HG03025 (cell line): Measurements from ENCODE around the gene TIAM1.

Experiments used
- ATAC-seq: cut with Tn5 transposase; IDR thresholded peaks from one replicate; pipeline ENCODE4 v1.9.1; 2021; ENCODE audit warnings: mild to moderate bottlenecking, moderate library complexity; ENCODE audit not compliant: unreplicated experiment, low FRiP score

The TIAM1 gene

DNA sequence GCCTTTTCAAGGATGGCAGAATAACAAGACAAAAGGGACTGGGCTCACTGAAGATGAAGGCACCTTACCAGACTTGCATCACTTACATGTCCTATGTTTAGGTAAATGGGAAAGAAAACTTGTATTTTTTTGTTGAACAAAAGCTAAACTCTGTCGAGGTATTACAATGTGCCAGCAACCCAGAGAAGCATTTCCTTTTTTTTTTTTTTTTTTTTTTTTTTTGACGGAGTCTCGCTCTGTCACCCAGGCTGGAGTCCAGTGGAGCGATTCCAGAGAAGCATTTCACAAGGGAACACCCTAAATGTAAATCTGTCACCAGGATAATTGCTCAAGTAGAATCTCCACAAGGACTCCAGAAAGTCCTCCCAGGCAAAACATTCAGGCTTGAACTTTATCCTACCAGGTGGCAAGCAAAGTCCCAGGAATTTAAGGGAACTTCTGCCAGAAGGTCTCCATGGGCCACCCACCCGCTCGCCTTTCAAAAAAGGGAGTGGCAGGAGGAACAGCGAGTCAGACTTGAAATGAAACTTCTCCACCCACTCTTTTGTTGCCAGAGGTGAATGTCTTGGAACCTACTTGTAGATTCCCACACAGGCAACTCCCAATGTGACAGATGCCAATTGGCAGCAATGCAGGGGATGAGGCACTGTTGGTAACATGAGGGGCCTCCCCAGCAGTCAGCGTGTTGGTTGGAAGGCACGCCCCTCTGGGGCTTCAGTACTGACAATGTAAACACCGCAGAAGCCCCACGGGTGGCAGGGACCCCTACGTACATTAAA is 125.0 kb downstream of the TIAM1 start:
- no peak for ATAC-seq

DNA sequence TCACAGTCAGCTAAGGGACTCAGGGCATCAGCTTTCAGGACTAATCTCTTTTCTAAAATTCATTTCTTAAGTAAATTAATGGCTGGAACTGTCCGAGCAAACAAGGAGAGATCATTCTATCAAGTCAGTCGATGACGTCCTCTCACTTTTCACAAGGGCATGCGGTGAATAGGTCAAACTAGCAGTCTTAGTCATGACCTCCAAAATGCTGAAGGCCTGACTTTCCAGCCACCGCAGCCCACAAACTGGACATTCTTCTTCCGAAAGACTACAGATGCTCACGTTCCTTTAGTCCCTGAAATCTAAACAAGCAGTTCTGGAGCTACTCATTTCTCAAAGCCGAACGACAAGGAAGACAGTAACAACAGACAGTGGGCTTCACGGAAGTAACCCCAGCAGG is 127.9 kb downstream of the TIAM1 start:
- ATAC-seq: no peak

DNA sequence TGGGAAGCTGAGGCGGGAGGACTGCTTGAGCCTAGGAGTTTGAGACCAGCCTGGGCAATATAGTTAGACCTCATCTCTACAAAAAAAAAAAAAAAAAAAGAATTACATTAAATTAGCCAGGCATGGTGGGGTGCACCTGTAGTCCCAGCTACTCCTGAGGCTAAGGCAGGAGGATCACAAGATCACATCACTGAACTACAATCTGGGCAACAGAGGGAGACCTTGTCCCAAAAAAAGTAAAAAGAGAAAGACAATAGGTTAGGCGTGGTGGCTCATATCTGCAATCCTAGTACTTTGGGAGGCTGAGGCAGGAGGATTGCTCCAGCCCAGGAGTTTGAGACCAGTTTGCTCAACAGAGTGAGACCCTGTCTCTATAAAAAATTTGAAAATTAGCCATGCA is 130.3 kb downstream of the TIAM1 start:
- ATAC-seq: no peak

DNA sequence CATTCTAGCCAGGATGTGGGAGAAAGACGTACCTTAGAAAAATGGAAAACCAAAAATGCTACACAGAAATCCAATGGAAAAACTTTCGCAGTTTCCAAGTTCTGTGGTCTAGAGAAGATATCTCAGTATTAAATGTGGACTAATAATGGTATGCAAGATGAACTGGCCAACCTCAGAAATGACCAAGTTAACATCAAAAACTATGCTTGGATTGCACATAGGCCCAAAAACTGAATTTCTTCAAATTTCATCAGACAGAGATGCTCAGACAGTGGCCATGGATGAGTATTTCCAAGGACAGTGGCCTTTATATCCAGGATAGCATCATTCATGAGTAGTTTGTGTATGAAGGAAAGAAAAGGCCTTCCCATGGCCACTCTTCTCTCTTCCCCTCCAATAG is 132.2 kb downstream of the TIAM1 start:
- no peak for ATAC-seq

DNA sequence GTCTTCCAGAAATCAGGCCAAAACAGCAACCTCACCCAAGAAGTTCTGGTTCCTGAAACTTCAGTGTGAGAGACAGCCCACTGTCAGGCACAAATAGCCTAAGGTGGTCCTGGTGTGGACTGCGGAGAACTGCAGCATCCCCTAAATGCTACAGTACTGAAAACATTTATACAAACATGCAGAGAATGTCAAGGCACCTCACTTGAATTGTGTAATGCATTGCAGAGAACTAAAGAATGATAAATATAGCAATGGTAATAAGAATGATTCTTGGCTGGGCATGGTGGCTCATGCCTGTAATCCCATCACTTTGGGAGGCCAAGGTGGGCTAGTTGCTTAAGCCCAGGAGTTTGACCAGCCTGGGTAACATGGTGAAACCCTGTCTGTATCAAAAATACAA is 138.6 kb downstream of the TIAM1 start:
- no peak for ATAC-seq

DNA sequence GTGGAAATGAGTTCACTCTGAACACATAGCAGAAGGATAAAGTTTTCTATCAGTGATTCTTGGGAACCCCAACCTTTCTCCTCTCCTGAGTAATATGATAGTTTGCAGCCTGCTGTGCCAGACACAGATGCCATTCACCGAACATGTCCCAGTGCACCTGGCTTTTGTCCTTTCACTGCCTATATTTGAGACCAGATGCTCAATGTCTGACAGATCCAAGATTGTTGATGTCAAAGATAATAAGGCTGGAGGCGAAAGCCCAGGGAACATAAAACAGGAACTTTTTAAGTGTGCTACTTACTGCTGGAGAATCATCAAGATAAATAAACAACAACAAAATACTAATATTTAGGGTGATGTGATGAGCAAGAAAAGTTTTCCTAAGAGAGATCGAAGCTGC is 139.3 kb downstream of the TIAM1 start:
- ATAC-seq: no peak

DNA sequence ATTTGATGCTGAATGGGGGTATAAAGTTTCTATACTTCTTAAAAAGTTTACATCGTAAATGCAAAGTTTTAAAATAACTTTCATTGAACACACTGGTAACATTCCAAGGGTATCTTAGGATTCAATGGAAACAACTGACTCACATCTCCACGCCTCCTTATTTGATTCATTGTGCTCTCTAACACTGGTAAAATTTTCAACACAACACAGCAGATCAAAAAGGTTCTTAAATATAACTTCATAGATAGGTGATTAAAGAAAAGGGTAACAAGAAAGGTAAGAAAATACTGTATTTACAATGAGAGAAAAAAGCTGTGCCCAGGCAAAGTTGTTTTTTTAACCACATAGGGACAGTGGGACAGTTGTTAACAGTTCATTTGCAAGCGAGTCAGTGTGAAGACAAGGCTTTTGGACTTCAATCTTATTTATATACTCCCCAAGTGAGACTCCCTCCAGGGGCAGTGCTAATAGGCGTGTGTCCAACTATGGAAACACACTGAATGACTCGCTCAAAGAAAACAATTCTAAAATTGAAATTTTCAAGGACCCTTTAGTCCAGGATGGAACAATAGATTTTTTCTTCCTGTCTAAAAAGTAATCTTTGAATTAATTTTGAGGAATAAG is 140.5 kb downstream of the TIAM1 start:
- no peak for ATAC-seq

DNA sequence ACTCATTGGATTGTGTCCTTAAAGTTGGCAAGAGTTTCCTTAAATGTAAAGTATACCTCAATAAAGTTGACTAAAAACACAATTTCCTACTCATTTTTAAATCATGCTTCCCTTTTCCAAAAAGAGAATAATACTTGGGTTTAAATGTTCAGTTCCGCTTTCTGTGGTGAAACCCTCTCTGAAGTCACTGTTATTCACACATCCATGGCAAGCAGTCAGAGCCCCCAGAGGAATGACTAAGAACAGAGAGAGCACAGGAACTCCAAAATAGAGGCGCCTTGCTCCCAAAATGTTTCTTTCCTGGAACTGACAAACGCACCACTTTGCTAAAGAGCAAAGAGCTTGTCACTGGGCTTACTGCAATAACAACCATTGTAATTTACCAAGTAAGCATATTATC is 142.5 kb downstream of the TIAM1 start:
- ATAC-seq: no peak

DNA sequence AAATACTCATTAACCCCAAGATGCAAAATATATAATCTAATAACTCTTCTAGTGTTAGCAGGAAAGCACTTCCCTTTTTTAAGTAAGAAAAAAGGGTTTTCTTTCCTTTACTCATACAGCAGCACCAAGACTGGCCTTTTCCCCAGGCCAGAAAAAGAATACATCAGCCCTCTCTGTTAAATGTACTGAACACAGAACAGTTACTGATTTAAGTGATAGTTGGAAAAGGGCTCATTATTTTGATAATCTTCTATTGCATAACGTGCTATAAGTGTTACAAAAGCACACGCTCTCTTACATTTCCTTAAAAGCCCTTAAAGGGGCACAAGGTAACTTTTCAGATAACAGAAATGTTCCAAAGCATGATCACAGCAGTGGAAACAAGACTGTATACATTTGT is 142.9 kb downstream of the TIAM1 start:
- ATAC-seq: no peak

DNA sequence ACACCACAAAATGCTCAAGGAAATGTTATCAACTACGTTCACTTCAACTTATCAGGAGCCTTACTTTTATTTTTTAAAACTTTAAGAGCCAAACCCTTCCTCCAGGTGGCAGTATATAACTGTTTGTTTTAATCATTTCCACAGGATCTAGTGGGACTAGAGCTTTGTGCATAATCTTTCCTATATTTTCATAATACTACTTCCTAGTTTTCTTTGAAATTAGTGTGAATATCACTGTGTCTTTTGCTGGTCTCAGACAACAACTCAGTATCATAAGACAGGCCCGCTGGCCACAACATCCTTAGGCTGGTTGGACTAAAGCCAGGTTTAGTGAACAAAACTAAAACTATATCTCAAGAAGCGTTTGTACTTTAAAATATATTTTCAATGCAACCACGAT is 145.5 kb downstream of the TIAM1 start:
- ATAC-seq: no peak

DNA sequence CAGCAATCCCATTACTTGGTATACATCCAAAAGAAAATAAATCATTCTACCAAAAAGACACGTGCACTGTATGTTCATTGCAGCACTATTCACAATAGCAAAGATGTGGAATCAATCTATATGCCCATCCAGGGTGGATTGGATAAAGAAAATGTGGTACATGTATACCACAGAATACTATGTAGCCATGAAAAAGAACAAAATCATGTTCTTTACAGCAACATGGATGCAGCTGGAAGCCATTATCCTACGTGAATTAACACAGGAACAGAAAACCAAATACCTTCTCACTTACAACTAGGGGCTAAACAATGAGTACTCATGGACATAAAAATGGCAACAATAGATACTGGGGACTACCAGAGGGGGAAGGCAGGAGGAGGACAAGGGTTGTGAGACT is 147.3 kb downstream of the TIAM1 start:
- ATAC-seq: no peak

DNA sequence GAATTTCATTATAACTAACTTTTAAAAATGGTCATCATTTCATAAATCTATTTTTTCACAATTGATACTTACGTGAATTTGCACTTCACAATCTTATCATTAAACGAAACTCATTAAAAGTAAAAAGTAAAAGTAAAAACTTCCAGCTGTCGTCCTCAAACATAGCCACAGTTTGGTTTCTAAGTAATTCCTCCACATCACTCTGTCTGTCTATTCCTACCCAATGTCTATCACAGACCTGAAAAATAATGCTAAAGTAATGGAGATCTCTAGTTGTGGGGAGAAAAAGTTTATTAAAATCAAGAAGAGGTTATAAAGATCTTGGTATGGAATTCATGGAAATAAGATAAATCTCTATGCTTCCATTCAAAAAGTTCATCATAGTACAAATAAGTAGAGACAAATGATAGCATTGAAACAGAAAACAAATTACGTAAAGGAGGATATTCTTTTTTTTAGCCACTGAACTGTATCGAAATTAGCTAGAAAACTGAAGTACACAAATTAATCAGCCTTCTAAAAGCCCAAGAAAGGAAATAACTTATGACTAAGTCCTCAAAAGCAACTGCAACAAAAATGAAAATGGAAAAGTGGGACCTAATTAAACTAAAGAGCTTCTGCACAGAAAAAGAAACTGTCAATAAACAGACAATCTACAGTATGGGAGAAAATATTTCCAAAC is 148.6 kb downstream of the TIAM1 start:
- no peak for ATAC-seq

DNA sequence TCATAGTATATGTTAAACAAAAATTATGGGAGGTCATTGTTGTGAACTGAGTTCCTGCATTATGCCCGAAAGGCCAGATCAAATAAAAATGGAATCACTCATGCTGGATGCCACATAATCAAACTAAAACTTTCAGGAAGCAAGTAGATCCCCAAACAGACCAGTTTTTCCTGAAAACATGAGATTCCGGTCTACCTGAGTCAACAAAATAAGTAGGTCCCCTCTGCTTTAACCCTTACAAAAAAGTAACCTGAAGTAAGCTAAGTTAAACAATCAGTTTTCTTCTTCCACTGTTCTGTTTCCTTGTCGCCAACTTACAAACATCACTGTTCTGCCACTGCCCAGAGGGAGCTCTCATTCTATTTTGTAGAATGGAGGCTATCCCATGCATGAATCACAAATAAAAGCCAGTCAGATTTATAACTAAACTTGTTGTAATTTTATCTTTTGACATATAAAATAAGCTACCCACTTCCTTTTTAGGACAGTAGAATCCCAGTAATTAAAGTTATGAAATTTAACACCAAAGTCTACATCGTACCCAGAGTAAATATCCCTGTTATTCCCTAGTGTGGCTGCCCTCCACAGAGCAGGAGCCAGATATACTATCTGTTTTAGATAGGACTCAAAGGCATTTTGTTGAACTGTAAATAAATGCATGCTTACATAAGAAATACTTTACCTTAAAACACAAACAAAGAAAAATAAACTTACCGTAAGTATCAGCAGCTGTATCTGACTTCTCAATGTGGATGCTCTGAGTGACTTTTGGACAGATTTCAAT is 149.4 kb downstream of the TIAM1 start:
- ATAC-seq: no peak

DNA sequence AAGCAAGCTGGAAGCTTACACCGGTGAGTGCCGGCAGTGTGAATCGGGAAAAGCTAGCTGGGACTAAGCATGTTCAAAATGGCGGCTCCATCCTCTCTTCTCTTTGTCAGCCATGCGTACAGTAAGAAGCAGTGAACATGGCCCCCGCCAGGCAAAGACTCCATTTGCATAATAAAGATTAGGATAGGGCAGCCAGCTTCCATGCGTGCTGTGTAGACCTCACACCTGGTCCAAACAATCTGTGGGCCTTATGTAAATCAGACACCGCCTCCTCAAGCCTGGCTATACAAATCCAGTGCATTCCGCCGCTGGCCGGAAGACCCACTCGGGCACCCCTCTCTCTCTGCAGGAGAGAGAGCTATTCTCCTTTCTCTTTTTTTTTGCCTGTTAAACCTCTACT is 150.3 kb downstream of the TIAM1 start:
- ATAC-seq: no peak

DNA sequence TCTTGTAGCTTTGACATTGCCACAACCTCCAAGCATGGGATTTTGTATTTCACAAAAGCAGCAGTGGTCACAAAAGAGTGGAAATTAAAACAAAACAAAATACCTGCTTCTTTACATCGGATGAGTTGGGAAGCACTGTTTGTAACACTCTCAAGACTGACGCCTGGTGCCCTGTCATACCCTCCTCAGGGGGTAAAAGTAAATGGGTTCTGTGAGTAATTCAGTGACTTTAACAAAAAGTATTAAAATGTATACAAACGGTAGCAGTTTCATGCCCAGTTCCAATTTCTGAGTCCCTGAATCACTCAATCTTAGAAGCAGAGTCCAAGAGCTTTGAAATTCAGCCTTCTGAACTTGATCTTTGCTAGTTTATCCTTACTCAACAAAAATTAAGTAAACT is 152.5 kb downstream of the TIAM1 start:
- no peak for ATAC-seq

DNA sequence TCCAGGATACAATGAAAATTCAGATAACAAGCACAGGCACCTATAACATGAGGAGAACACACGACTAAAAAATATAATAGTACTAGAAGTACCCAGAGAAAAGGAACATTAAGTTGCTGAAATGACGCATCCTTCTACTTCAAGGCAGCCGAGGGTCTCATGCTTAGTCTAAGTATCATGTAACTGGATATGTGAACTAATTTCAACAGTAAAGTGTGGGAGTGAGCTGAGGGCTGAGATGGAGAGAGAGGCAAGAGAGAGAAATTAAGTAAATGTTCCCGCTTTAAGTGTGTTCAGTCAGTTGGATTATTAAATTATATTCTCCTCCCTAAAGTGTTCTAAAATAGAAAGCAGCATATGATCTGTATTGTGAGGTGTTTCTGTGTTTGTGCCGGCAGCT is 153.5 kb downstream of the TIAM1 start:
- no peak for ATAC-seq

DNA sequence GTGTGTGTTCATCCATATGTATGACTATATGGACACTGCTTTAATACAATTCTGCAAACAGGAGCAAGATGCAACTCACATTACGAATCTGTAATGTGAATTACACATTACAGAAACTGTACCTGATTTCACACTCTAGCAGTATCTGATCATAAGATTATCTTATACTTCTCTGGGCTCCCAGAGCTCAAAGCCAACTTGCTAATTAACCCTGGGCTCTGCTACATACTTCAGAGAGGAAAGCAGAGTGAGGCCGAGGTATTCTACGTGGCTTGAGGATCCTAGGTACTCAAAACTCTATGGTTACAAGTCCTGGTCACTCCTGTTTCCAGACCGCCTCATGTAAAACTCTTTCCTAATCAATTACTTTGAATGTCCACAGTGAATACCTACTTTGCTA is 156.6 kb downstream of the TIAM1 start:
- ATAC-seq: no peak

DNA sequence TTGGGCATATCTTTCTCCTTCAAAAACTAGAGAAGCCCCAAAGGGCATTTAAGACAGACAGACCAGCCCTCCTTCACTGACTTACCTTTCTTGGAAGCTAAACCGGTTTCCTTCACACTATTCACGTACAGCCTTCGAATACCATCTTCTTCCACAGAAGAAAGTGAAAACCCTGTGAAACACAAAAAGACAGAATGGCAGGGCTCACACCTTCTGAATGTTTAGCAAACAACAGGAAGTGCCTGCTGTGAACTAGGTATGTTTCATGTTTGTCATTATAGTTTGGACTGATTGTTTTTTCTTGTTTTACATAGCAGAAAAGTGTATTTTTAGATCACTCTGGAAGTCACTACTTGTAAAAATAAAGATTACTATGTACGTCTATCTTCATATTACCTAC is 157.1 kb downstream of the TIAM1 start:
- no peak for ATAC-seq

DNA sequence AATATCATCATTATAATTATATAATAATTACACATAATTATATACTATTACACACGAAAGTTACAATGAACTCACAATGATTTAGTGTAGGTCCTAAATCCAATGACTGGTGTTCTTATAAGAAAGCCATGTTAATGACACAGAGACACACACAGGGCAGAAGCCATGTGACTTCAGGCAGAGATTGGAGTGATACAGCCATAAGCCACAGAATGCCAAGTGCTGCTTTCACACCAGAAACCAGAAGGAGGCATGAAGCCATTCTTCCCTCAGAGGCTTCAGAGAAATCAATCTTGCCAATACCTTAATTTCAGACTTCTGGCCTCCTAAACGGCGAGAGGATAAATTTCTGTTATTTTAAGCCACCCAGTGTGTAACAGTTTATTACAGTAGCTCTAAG is 158.4 kb downstream of the TIAM1 start:
- no peak for ATAC-seq

DNA sequence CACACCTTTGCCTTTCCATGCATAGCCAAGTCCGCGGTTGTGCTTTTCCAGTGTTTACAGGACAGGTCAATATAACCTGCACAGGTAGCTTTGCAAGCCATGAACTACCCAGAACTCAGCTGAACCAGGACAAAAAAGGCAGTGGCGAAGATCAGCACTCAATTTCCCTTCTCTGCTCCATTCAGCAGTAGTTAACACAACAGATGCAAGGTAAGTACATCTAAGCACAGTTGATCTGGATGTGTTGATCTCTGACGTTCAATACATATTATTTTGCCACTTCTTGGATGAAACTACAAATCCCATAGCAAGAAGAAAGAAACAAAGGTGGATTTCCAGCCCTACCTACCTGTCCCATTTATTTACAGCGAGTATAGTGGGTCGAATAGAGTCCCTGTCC is 159.2 kb downstream of the TIAM1 start:
- ATAC-seq: no peak

DNA sequence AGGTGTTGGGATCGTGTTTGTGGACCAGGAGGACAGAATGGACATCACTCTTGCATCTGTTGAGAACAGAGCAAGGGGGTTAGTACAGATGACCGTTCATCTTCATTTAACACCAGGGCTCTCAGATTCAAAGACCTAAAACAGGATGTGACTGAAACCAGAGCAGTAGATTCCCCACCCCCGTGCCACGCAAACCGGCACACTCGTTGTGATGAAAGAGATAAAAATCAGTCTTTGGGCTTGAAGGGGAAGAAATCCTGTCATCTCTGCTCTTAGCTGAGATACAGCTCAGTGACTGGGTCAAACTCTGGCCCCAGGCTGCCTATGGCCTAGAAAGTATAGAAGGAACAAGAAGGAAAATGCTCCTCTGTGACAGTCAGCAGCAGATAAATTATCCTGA is 159.6 kb downstream of the TIAM1 start:
- ATAC-seq: no peak
